ENCODE data around the gene RASL10A.

Gene RASL10A

GRCh38 chr22:29339381-29340235 lies 24.1 kb upstream of the RASL10A start:
- DNase-seq (ENCODE audit: low spot score), result no peak

GRCh38 chr22:29338398-29338797 lies 22.9 kb upstream of the RASL10A start:
- DNase-seq (ENCODE audit: low spot score), result no peak

- no peak for DNase-seq (ENCODE audit: low spot score)
These were observed 22.3 kb upstream of the RASL10A start for GRCh38 chr22:29337631-29338284.

- no peak for DNase-seq (ENCODE audit: low spot score)
These were observed 21.4 kb upstream of the RASL10A start for GRCh38 chr22:29336751-29337490.

- no peak for DNase-seq (ENCODE audit: low spot score)
These were observed 20.2 kb upstream of the RASL10A start for GRCh38 chr22:29335656-29336055.

- DNase-seq (ENCODE audit: low spot score), result no peak
These were observed 19.3 kb upstream of the RASL10A start for GRCh38 chr22:29334696-29335344.

GRCh38 chr22:29334148-29334547 lies 18.7 kb upstream of the RASL10A start:
- no peak for DNase-seq (ENCODE audit: low spot score)

GRCh38 chr22:29332886-29333496 lies 17.5 kb upstream of the RASL10A start:
- DNase-seq (ENCODE audit: low spot score), result no peak

GRCh38 chr22:29331658-29332300 lies 16.3 kb upstream of the RASL10A start:
- no peak for DNase-seq (ENCODE audit: low spot score)

GRCh38 chr22:29331213-29331612 lies 15.7 kb upstream of the RASL10A start:
- DNase-seq (ENCODE audit: low spot score), result no peak

GRCh38 chr22:29330753-29331152 lies 15.3 kb upstream of the RASL10A start:
- no peak for DNase-seq (ENCODE audit: low spot score)

GRCh38 chr22:29330291-29330690 lies 14.8 kb upstream of the RASL10A start:
- no peak for DNase-seq (ENCODE audit: low spot score)

GRCh38 chr22:29329581-29329980 lies 14.1 kb upstream of the RASL10A start:
- no peak for DNase-seq (ENCODE audit: low spot score)

GRCh38 chr22:29328566-29329500 lies 13.3 kb upstream of the RASL10A start:
- no peak for DNase-seq (ENCODE audit: low spot score)

GRCh38 chr22:29328055-29328454 lies 12.6 kb upstream of the RASL10A start:
- DNase-seq (ENCODE audit: low spot score), result no peak

GRCh38 chr22:29327089-29327764 lies 11.7 kb upstream of the RASL10A start:
- no peak for DNase-seq (ENCODE audit: low spot score)

GRCh38 chr22:29326481-29326880 lies 11.0 kb upstream of the RASL10A start:
- DNase-seq (ENCODE audit: low spot score), result no peak

- no peak for DNase-seq (ENCODE audit: low spot score)
These were observed 10.4 kb upstream of the RASL10A start for GRCh38 chr22:29325785-29326315.

- no peak for DNase-seq (ENCODE audit: low spot score)
These were observed 9.9 kb upstream of the RASL10A start for GRCh38 chr22:29325356-29325755.
